ENCODE data around the gene IGFL1. TPM values are rescaled to one million over a fixed set of nuclear protein-coding genes. Genes with fewer than 3 reads are reported as not detected.
"Not testable (repeated sequence)": the region's sequence is repeated elsewhere in the genome, so short reads cannot be mapped to it uniquely, and the experiment has no call there.

Gene IGFL1
- total RNA-seq, 3 donors from 2014 or later = not detected

- Mint-ChIP-seq H3K4me3 (no peak overlapping the region), H3K27me3 (ENCODE audit: low read depth) (peaks cover 58% of the 10 kb centered on the region), H3K9me3 (no peaks in the 10 kb centered on the region), H3K36me3 (ENCODE audit: insufficient read depth) (no peaks in the 10 kb centered on the region), H3K4me1 (ENCODE audit: low read depth) (peaks cover 6% of the 10 kb centered on the region)
- DNase-seq (no peak), ATAC-seq (no peak)
These were observed 4.0 kb upstream of the IGFL1 start for GRCh38 chr19:46225558-46226004.

DNA sequence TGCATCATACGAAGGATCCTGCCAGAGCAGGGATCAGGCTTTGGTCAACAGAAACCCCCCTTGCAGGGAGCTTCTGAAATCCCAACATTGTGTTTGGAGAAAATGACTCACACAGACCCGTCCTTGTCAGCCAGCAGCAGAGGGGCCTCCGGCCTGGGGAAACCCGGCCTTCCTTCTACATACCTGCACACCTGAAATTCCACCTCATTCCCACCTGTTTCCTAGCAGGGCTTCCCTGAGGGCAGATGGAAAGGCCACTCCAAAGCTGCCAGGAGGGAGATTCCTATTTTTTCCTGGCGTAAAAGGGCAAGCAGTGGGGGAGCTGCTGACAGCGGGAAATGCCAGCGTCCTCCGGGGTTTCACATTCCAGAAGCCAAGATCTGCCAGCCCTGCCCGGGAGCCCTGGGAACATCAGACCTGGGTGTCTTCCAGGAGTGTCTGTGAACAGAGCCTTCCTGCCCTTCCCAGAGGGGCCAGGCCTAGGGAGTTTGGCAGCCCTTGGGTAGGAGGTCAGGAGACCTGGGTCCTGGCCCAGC lies 3.0 kb upstream of the IGFL1 start:
- ATAC-seq (no peak), DNase-seq (no peak)
- H3K36me3 Mint-ChIP-seq (ENCODE audit: insufficient read depth) = no peaks in the 10 kb centered on the region
- H3K9me3 Mint-ChIP-seq = no peaks in the 10 kb centered on the region
- no peak overlapping the region for H3K4me3 Mint-ChIP-seq
- peaks cover 6% of the 10 kb centered on the region for H3K4me1 Mint-ChIP-seq (ENCODE audit: low read depth)
- H3K27me3 Mint-ChIP-seq (ENCODE audit: low read depth) = peaks cover 59% of the 10 kb centered on the region

GRCh38 chr19:46232029-46232428 lies 2.5 kb downstream of the IGFL1 start:
- Mint-ChIP-seq H3K4me3 (no peak overlapping the region), H3K4me1 (ENCODE audit: low read depth) (no peaks in the 10 kb centered on the region), H3K27me3 (ENCODE audit: low read depth) (peaks cover 50% of the 10 kb centered on the region), H3K9me3 (no peaks in the 10 kb centered on the region), H3K36me3 (ENCODE audit: insufficient read depth) (no peaks in the 10 kb centered on the region)
- ATAC-seq (no peak), DNase-seq (no peak)

DNA sequence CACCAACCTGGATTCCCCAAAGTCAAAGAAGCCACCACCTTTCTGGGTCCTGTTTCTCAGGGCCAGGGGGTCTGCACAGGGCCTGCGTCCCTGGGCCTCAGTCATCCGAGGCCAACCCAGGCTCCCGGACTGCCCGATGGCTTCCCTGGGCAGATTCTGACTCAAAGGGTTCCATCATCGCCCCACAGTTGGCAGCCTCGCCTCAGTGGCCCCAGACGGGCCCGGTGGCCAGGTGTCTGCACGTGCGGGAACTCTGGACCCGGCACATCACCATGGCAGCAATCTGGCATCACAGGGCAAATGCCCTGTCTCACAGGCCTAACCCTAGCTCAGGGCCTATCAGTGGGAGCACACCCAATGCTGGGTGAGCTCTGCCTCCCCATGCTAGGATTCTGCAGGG lies 2.9 kb downstream of the IGFL1 start:
- Mint-ChIP-seq H3K9me3 (no peaks in the 10 kb centered on the region), H3K4me1 (ENCODE audit: low read depth) (no peaks in the 10 kb centered on the region), H3K36me3 (ENCODE audit: insufficient read depth) (no peaks in the 10 kb centered on the region), H3K4me3 (no peak overlapping the region), H3K27me3 (ENCODE audit: low read depth) (peaks cover 46% of the 10 kb centered on the region)
- ATAC-seq (no peak), DNase-seq (no peak)

- Mint-ChIP-seq H3K36me3 (ENCODE audit: insufficient read depth) (no peaks in the 10 kb centered on the region), H3K4me1 (ENCODE audit: low read depth) (no peaks in the 10 kb centered on the region), H3K4me3 (no peak overlapping the region), H3K27me3 (ENCODE audit: low read depth) (peaks cover 47% of the 10 kb centered on the region), H3K9me3 (no peaks in the 10 kb centered on the region)
- DNase-seq (no peak), ATAC-seq (no peak)
These were observed 3.5 kb downstream of the IGFL1 start for GRCh38 chr19:46232938-46233621.

GRCh38 chr19:46233871-46234270 lies 4.3 kb downstream of the IGFL1 start:
- not testable (repeated sequence) for H3K36me3 Mint-ChIP-seq (ENCODE audit: insufficient read depth); H3K4me1 Mint-ChIP-seq (ENCODE audit: low read depth); ATAC-seq; DNase-seq; H3K4me3 Mint-ChIP-seq; H3K9me3 Mint-ChIP-seq
- peaks cover 50% of the 10 kb centered on the region for H3K27me3 Mint-ChIP-seq (ENCODE audit: low read depth)

DNA sequence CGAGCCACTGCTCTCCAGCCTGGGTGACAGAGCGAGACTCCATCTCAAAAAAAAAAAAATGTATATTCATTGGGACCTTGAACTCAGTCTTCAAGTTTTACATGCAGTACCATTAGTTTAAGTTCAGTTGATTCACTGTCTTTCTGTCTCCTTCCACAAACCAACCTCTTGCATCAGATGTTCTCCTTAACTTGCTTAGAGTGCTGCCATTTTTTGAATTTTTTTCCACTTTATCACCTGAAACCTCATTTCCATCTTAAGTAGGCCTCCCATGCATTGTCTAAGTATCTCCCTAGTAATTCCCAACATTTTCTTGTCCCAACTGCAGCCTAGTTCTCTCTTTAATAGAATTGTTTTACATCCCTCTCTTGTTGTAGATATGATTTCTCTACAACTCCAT lies 8.6 kb downstream of the IGFL1 start:
- not testable (repeated sequence) for DNase-seq; H3K4me3 Mint-ChIP-seq; H3K4me1 Mint-ChIP-seq (ENCODE audit: low read depth); H3K9me3 Mint-ChIP-seq; H3K36me3 Mint-ChIP-seq (ENCODE audit: insufficient read depth); ATAC-seq
- peaks cover 57% of the 10 kb centered on the region for H3K27me3 Mint-ChIP-seq (ENCODE audit: low read depth)

DNA sequence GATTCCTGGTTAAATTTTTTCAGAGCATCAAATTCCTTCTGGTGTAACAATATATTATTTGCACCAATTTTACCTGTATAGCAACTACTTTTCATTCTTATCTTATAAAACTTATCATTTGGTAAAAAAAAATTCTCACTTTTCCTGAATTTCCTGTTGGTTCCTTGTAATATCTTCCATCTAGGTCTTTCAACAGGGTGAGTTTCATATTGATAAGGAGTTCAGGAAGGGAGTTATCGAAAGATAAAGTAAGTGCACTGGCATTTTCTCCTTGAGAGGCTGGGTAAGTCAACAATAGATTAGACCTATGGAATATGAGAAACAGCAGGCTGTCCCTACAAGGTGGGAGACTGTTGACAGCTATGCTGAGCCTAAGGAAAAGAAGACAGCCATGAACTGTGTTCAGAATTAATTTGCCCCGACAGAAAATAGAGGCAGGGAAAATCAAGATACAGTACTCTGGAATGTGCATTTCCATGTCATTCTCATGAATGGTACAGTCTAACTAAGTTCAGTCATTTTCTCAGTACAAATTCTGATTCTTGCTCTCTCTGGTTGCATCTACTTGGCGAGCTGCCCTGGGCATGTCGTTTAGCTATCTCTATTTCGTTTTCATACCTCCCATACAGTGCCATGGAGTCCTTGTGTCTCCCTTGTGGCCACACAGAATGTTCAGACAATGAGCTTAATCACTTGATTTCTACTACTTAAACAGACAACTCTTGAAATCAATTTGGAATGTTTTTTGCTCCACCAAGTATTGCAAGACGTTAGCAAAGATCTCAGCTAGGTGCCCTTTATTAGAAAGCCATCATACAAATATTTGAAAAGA lies 9.9 kb downstream of the IGFL1 start:
- Mint-ChIP-seq H3K9me3 (no peaks in the 10 kb centered on the region), H3K27me3 (ENCODE audit: low read depth) (peaks cover 65% of the 10 kb centered on the region), H3K36me3 (ENCODE audit: insufficient read depth) (no peaks in the 10 kb centered on the region)

DNA sequence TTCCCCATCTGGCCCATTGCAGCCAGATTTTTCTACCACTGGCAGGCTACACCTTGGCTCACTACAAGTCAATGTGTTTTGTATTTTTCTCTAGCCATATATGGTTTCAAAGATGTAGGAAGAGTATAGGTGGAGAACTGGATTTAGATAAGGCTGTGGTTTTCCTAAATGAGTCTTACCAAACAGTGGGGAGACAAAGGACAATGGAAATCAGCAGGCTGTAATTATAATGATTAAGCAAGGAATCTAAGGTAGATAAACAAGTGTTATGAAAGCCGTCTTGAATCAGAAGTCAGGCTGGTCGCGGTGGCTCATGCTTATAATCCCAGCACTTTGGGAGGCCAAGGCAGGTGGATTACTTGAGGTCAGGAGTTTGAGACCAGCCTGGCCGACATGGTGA lies 11.2 kb downstream of the IGFL1 start:
- Mint-ChIP-seq H3K9me3 (no peaks in the 10 kb centered on the region), H3K27me3 (ENCODE audit: low read depth) (peaks cover 70% of the 10 kb centered on the region), H3K36me3 (ENCODE audit: insufficient read depth) (no peaks in the 10 kb centered on the region), H3K4me1 (ENCODE audit: low read depth) (no peaks in the 10 kb centered on the region), H3K4me3 (no peak overlapping the region)
- ATAC-seq (no peak), DNase-seq (no peak)

More for the DNA sequence above, 9.9 kb downstream of the IGFL1 start:
- ATAC-seq (no peak), DNase-seq (no peak)
- no peak overlapping the region for H3K4me3 Mint-ChIP-seq
- no peaks in the 10 kb centered on the region for H3K4me1 Mint-ChIP-seq (ENCODE audit: low read depth)

DNA sequence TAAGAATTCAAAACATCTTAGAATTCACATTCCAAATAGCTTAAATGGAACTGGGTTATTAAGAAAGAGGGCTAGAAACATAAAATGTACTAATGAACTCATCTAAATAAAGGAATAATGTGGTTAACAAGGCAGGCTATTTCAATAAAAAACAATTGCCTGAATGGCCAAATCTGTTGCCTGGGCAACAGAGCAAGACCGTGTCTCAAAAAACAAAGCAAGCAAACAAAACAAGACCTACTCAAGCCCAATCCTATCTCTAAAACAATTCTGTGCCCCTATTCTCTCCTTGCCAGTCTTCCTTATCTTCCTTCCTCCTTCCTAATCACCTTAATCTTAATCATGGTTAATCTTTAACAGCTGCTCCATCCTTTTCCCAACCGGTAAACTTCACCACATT lies 12.1 kb downstream of the IGFL1 start:
- H3K36me3 Mint-ChIP-seq (ENCODE audit: insufficient read depth) = no peaks in the 10 kb centered on the region
- H3K4me3 Mint-ChIP-seq = no peak overlapping the region
- no peaks in the 10 kb centered on the region for H3K9me3 Mint-ChIP-seq
- DNase-seq (no peak), ATAC-seq (no peak)
- H3K27me3 Mint-ChIP-seq (ENCODE audit: low read depth) = peaks cover 67% of the 10 kb centered on the region
- no peaks in the 10 kb centered on the region for H3K4me1 Mint-ChIP-seq (ENCODE audit: low read depth)

DNA sequence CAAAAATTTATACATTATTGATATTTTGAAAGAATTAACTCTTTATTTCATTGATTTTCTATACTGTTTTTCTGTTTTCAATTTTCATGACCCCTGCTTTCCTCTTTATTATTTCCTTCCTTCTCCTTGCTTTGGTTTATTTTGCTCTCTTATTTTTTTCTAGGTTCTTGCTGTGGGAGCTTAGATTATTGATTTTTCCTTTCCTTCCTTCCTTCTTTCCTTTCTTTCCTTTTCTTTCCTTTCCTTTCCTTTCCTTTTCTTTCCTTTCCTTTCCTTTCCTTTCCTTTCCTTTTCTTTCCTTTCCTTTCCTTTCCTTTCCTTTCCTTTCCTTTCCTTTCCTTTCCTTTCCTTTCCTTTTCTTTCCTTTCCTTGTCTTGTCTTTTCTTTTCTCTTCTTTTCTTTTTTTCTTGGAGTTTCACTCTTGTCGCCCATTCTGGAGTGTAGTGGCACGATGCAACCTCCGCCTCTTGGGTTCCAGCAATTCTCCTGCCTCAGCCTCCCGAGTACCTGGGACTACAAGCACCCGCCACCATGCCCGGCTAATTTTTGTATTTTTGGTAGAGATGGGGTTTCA lies 13.6 kb downstream of the IGFL1 start:
- not testable (repeated sequence) for H3K36me3 Mint-ChIP-seq (ENCODE audit: insufficient read depth); ATAC-seq; DNase-seq; H3K4me1 Mint-ChIP-seq (ENCODE audit: low read depth); H3K9me3 Mint-ChIP-seq; H3K4me3 Mint-ChIP-seq
- peaks cover 60% of the 10 kb centered on the region for H3K27me3 Mint-ChIP-seq (ENCODE audit: low read depth)

DNA sequence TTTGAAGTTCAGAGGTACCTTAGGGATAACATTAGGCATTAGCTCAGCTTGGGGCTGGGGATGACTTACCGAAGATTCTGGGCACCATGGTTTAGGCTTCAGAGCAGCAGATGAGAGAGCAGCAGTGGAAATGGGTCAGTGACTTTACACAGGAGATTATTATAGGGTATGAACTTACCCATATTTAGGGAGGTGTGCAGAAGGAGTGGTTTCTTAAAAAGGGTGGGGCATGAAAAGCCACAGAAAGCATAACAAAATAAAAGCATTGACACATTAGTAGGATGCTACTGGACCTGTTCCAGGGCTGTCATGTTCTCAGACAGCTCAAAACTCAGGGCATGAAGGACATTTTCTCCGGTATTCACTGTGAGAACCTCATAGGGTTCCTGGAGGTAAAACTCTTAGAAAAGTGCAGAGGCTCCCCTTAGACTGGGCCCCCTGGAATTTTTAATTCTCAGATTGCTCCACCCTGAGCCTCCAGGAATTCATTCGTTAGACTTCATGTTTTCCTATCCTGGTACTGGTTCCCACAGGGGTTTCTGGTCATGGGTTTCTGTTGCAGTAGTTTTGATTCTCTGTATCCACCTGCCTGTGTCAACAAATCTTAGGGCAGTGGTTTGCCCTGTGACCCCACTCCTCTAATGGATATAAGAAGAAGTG lies 20.7 kb downstream of the IGFL1 start:
- H3K4me1 Mint-ChIP-seq (ENCODE audit: low read depth) = no peaks in the 10 kb centered on the region
- no peak for DNase-seq
- H3K4me3 Mint-ChIP-seq = no peak overlapping the region
- peaks cover 39% of the 10 kb centered on the region for H3K27me3 Mint-ChIP-seq (ENCODE audit: low read depth)
- no peaks in the 10 kb centered on the region for H3K9me3 Mint-ChIP-seq
- H3K36me3 Mint-ChIP-seq (ENCODE audit: insufficient read depth) = no peaks in the 10 kb centered on the region
- no peak for ATAC-seq

DNA sequence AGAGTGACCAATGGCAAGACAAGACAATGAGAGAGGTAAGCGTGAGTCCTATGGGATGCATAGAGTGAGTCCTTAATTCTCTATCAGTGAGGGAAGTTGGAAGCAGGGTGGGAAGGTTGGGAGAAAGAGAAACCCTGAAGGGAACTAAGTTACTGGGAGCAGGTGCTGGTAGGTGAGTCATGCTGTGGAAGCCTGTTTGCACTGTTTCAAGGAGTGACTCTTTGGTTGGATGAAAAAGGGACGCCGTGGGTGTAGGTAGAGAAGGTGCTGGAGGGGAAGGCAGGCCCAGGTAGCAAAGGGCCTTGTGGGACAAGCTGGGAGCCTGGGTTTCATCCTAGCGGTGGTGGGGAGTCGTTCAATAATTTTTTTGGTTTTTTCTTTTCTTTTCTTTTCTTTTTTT lies 21.9 kb downstream of the IGFL1 start:
- no peak for ATAC-seq
- Mint-ChIP-seq H3K36me3 (ENCODE audit: insufficient read depth) (no peaks in the 10 kb centered on the region), H3K27me3 (ENCODE audit: low read depth) (peaks cover 35% of the 10 kb centered on the region), H3K4me3 (no peak overlapping the region), H3K4me1 (ENCODE audit: low read depth) (no peaks in the 10 kb centered on the region), H3K9me3 (no peaks in the 10 kb centered on the region)
- DNase-seq = no peak

DNA sequence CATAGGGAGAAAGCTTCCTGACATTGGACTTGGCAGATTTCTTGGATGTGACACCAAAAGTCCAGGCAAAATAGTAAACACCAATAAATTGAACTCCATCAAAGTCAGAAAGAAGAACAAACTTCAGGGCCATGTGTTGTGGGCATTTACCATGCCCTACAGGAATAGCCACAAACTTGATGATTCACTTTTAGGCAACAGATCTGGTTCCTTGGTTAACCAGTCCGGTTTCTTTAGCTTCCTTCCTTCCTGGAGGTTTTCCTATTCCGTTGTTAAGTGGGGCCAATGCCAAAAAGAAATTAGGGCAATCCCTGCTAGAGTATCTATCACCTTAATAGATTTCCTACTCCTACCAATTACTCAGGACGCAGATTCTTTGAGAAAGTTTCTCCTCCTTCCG lies 25.2 kb downstream of the IGFL1 start:
- DNase-seq = no peak
- Mint-ChIP-seq H3K27me3 (ENCODE audit: low read depth) (peaks cover 33% of the 10 kb centered on the region), H3K4me3 (no peak overlapping the region), H3K36me3 (ENCODE audit: insufficient read depth) (no peaks in the 10 kb centered on the region), H3K4me1 (ENCODE audit: low read depth) (no peaks in the 10 kb centered on the region), H3K9me3 (no peaks in the 10 kb centered on the region)
- ATAC-seq = no peak
